ENCODE data around the gene TTN. TPM values are rescaled to one million over a fixed set of nuclear protein-coding genes. Genes with fewer than 3 reads are reported as not detected.
A peak's percentile ranks its signal among the peaks of the same experiment; 100 is the strongest.

The TTN gene
- total and polyA plus RNA-seq, 2 of the 4 experiments (the other 2 are of a cell fraction): 0.02 to 0.18 TPM

GRCh38 chr2:178825183-178825582 is 18.0 kb upstream of the TTN start:
- dilution Hi-C loops (cut with HindIII; ENCODE audit: low sequenced_read_pairs, unreplicated experiment) (no loop called here), in situ Hi-C loops (cut with MboI; ENCODE audit: low sequenced_read_pairs) (no loop called here), intact Hi-C loops (cut with micrococcal nuclease) (no loop called here)
- no peak overlapping the region for H3K56ac ChIP-seq (ENCODE audit: extremely low read depth, insufficient read depth, low read length)
- no peaks in the 10 kb centered on the region for H3K36me3 ChIP-seq (ENCODE audit: control insufficient read depth, insufficient read depth, low read length)
- ATAC-seq (ENCODE audit: low read depth) (no peak), DNase-seq (peak; percentile 58)
- no TSS peak for BruUV-seq (replicated peaks)
- ChIA-PET POLR2A (ENCODE audit: unreplicated experiment) (no interaction called here), CTCF (no interaction called here)
- H3K9me3 ChIP-seq (ENCODE audit: control insufficient read depth, insufficient read depth, low read length): no peaks in the 10 kb centered on the region
- no peak overlapping the region for H2BK5ac ChIP-seq (ENCODE audit: low read depth, low read length, poor library complexity, severe bottlenecking)
- H3K4ac ChIP-seq (ENCODE audit: low read depth, low read length): no peak overlapping the region
- no peak overlapping the region for H2BK20ac ChIP-seq (ENCODE audit: low read depth, low read length)
- H4K20me1 ChIP-seq (ENCODE audit: insufficient read depth, low read length): no peaks in the 10 kb centered on the region
- no peak overlapping the region for H3K9ac ChIP-seq (ENCODE audit: low read depth, low read length)
- H2AFZ ChIP-seq (replicated peaks; ENCODE audit: low read length, poor library complexity): no peak overlapping the region
- H3K27me3 ChIP-seq (ENCODE audit: control insufficient read depth, insufficient read depth, low read length): no peaks in the 10 kb centered on the region
- H3K79me1 ChIP-seq (ENCODE audit: low read depth in 1 of 2, low read length in 2 of 2): no peaks in the 10 kb centered on the region
- no peak overlapping the region for H4K8ac ChIP-seq (ENCODE audit: low read depth in 2 of 2, low read length in 2 of 2)
- H4K91ac ChIP-seq (ENCODE audit: insufficient read depth, low read depth, low read length): no peak overlapping the region
- TF ChIP-seq, protein P1, sequence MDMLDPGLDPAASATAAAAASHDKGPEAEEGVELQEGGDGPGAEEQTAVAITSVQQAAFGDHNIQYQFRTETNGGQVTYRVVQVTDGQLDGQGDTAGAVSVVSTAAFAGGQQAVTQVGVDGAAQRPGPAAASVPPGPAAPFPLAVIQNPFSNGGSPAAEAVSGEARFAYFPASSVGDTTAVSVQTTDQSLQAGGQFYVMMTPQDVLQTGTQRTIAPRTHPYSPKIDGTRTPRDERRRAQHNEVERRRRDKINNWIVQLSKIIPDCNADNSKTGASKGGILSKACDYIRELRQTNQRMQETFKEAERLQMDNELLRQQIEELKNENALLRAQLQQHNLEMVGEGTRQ (IDR thresholded peaks at IDR 0.05; ENCODE audit: low read depth, low read length): no peak
- TF ChIP-seq CHD1 (IDR thresholded peaks at IDR 0.05; ENCODE audit: low read depth, low read length) (no peak), POLR2A (IDR thresholded peaks at IDR 0.05; ENCODE audit: low read depth, low read length) (no peak), BHLHE40 (IDR thresholded peaks at IDR 0.05; ENCODE audit: low read depth, low read length) (no peak), RAD21 (IDR thresholded peaks at IDR 0.05; ENCODE audit: low read length) (no peak), FOS (IDR thresholded peaks at IDR 0.05; ENCODE audit: low read depth, low read length) (no peak), RCOR1 (IDR thresholded peaks at IDR 0.05; ENCODE audit: insufficient replicate concordance, low read length) (no peak), MXI1 (IDR thresholded peaks at IDR 0.05; ENCODE audit: borderline replicate concordance, low read depth, low read length) (no peak), CEBPB (IDR thresholded peaks at IDR 0.05; ENCODE audit: low read depth, low read length) (no peak), MAZ (IDR thresholded peaks at IDR 0.05; ENCODE audit: borderline replicate concordance, low read depth, low read length) (no peak), ELK1 (IDR thresholded peaks at IDR 0.05; ENCODE audit: borderline replicate concordance, low read depth, low read length) (no peak), SMC3 (IDR thresholded peaks at IDR 0.05; ENCODE audit: low read depth, low read length) (no peak), RFX5 (IDR thresholded peaks at IDR 0.05; ENCODE audit: low read depth, low read length) (no peak), MAFK (IDR thresholded peaks at IDR 0.05; ENCODE audit: low read depth, low read length) (no peak), NFE2L2 (IDR thresholded peaks at IDR 0.05; ENCODE audit: low read depth, low read length) (no peak)
- TF ChIP-seq, protein P2, sequence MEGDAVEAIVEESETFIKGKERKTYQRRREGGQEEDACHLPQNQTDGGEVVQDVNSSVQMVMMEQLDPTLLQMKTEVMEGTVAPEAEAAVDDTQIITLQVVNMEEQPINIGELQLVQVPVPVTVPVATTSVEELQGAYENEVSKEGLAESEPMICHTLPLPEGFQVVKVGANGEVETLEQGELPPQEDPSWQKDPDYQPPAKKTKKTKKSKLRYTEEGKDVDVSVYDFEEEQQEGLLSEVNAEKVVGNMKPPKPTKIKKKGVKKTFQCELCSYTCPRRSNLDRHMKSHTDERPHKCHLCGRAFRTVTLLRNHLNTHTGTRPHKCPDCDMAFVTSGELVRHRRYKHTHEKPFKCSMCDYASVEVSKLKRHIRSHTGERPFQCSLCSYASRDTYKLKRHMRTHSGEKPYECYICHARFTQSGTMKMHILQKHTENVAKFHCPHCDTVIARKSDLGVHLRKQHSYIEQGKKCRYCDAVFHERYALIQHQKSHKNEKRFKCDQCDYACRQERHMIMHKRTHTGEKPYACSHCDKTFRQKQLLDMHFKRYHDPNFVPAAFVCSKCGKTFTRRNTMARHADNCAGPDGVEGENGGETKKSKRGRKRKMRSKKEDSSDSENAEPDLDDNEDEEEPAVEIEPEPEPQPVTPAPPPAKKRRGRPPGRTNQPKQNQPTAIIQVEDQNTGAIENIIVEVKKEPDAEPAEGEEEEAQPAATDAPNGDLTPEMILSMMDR (conservative IDR thresholded peaks at IDR 0.05; ENCODE audit: low read depth, low read length): no peak
- H3K14ac ChIP-seq (replicated peaks; ENCODE audit: low read depth, low read length): no peak overlapping the region
- H3K18ac ChIP-seq (ENCODE audit: low read depth, low read length): no peak overlapping the region
- H2AK9ac ChIP-seq (replicated peaks; ENCODE audit: low read depth, low read length, poor library complexity): no peak overlapping the region
- H3K4me2 ChIP-seq (ENCODE audit: low read depth, low read length): no peak overlapping the region
- no peak overlapping the region for H4K5ac ChIP-seq (ENCODE audit: low read depth, low read length)
- no peaks in the 10 kb centered on the region for H3K9me1 ChIP-seq (ENCODE audit: insufficient read depth, low read length)
- no peak overlapping the region for H3K23ac ChIP-seq (ENCODE audit: low read depth, low read length)
- no peak overlapping the region for H3K4me3 ChIP-seq (ENCODE audit: insufficient read depth, low read depth, low read length)
- no peaks in the 10 kb centered on the region for H3K4me1 ChIP-seq (ENCODE audit: control insufficient read depth, insufficient read depth, low read length)
- no peak overlapping the region for H2BK120ac ChIP-seq (ENCODE audit: low read depth, low read length)
- H2BK15ac ChIP-seq (ENCODE audit: low read depth, low read length): no peak overlapping the region
- no CpG with 5 or more reads among the region's 1 CpG for WGBS, 2 experiments (ENCODE audit: extremely low coverage in 2 of 2, insufficient read length in 1 of 2)
- no peak overlapping the region for H2AK5ac ChIP-seq (ENCODE audit: low read depth, low read length)
- H3K27ac ChIP-seq (ENCODE audit: insufficient read depth, low read length): no peak overlapping the region

Data from IMR-90 (cell line).